GM13977 (cell line): ENCODE measurements around the gene TMEM63A.
"Not testable (repeated sequence)": the region's sequence is repeated elsewhere in the genome, so short reads cannot be mapped to it uniquely, and the experiment has no call there.

ENCODE experiments used
- DNase-seq: peaks from one replicate; pipeline ENCODE4 v3.0.0; 2012; ENCODE audit warnings: low spot score
- in situ Hi-C: fragments of 300-500 bp; cut with MboI; formaldehyde crosslinking; loops from one replicate; pipeline ENCODE4 v1.12.0; 2022; ENCODE audit warnings: low sequenced_read_pairs, low pct_unique_long_range_greater_than_20kb, mixed read lengths, inconsistent platforms; ENCODE audit not compliant: unreplicated experiment
- TF ChIP-seq, protein P1 (sequence below): IDR thresholded peaks from 2 replicates; pipeline ENCODE4 v1.5.1; 2012; ENCODE audit warnings: mild to moderate bottlenecking, control low read depth; ENCODE audit not compliant: insufficient read depth; ENCODE audit errors: extremely low read depth, missing control alignments

Gene TMEM63A

DNA sequence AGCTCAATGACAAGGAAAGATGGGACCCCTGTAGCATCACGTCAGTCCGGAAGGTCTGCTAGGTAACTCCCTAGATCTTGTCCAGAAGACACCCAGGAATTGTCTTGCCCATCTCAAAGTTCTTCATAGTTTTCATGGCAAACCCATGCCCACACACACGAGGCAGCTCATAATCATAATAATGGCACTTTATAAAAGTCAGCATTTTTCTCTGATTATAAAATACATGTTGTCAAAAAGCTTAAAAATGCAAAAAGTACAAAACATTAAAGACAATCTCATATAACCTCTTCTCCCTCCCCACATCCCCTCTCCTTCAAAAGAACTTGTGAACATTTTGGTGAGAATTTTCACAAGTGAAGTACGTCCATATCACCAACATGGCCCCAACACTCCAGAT lies 41.5 kb downstream of the TMEM63A start:
- no peak for DNase-seq
- in situ Hi-C loops: no loop called here
- TF ChIP-seq, protein P1, sequence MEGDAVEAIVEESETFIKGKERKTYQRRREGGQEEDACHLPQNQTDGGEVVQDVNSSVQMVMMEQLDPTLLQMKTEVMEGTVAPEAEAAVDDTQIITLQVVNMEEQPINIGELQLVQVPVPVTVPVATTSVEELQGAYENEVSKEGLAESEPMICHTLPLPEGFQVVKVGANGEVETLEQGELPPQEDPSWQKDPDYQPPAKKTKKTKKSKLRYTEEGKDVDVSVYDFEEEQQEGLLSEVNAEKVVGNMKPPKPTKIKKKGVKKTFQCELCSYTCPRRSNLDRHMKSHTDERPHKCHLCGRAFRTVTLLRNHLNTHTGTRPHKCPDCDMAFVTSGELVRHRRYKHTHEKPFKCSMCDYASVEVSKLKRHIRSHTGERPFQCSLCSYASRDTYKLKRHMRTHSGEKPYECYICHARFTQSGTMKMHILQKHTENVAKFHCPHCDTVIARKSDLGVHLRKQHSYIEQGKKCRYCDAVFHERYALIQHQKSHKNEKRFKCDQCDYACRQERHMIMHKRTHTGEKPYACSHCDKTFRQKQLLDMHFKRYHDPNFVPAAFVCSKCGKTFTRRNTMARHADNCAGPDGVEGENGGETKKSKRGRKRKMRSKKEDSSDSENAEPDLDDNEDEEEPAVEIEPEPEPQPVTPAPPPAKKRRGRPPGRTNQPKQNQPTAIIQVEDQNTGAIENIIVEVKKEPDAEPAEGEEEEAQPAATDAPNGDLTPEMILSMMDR: no peak

DNA sequence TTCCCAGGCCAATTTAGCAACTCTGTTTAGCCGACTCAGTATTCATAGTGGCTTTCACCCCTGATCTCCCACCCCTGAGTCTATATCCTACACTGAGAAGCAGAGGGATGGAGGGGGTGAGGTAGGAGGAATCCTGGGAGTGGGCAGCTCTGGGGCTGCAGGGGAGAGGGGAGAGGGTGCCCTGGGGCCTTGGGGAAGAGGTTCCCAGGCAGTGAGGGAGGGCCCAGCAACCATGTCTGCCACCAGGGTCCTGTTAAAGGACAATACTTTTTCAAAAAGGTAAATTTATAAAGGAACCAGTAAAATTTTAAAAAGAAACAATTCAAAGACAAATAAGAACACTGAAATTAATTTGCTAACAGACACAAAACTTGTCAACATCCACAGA lies 42.0 kb downstream of the TMEM63A start:
- TF ChIP-seq, protein P1: no peak
- DNase-seq: no peak
- in situ Hi-C loops: no loop called here

DNA sequence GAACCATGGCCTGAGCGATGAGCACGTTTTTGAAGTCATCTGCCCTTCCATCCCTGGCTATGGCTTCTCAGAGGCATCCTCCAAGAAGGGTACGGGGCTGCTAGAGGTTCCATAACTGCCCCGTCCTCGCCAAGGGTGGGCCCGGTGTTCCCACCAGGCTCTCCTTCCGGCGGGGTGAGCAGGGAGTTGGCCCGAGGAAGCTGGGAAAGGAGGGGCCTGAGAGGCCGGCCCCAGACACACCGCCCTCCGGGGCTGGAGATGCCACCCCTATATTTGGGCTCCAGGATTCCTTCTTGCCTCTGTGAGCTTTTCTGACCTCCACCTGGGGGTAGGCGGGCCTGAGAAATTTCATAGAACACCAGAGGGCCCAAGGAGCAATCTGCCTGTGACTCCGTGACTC lies 43.4 kb downstream of the TMEM63A start:
- in situ Hi-C loops: no loop called here
- TF ChIP-seq, protein P1: no peak
- no peak for DNase-seq

DNA sequence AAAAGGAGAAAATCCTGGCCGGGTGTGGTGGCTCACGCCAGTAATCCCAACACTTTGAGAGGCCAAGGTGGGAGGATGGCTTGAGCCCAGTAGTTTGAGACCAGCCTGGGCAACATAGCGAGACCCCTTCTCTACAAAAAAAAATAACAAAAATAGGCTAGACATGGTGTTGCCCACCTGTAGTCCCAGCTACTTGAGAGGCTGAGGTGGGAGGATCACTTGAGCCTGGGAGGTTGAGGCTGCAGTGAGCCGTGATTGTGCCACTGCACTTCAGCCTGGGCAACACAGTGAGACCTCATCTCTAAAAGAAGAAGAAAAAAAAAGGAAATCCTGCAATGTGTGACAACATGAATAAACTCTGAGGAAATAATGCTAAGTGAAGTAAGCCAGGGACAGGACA lies 45.9 kb downstream of the TMEM63A start:
- in situ Hi-C loops, DNase-seq: not testable (repeated sequence)

DNA sequence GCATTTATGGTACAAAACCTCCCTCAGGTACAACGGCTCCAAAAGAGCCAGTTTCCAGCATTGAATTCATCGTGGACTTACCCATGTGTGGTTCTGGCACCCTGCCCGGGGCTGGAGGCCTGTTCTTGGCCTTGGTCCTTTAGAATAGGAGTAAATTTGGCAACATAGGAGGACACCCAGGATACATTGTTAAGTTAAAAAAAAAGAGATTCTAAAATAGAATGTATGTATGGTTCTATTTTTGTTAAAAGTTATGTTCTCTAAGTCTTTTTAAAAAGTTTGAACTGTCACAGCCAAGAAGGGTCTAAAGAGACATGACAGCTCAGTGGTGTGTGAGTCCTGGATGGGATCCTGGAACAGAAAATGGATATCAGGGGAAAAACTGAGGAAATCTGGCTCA lies 46.3 kb downstream of the TMEM63A start:
- no peak for DNase-seq
- in situ Hi-C loops: no loop called here
- TF ChIP-seq, protein P1: no peak

DNA sequence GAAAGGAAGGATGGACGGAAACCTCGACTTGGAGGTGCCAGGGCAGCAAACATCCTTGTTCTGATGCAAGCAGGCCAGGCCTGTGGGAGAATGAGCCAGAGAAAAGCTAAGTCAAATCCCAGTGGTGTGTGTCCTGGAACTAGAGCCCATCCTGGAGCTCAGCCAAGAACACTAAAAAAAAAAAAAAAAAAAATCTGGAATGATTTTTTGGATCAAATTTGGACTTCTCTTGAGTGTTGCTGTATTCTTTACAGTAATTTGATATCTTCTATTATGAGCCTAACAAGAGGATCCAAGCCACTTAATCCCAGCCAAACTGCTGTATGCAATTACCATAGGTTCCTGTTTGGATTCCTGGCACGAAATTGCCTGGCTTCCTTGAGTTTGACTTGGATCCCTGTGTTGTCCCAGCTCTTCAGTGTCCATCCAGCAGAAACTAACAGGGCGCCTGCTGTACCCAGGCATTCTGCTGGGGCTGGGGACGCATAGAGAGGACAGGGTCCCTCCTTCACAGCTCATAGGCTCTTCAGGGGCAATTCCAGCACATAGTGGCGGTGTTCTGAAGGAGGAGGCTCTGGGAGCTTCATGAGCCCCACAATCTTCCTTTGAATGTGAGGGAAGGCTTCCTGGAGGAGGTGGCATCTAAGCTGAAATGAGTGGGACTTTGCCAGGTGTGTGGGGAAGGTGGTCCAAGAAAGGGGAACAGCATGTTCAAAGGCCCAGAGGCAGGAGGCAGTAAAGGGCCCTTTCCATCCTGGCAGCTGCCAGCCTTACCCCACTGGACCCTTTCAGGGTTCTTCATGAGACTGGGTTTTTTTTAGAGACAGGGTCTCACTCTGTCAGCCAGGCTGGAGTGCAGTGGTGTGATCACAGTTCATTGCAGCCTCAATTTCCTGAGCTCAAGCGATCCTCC lies 47.5 kb downstream of the TMEM63A start:
- in situ Hi-C loops: no loop called here
- TF ChIP-seq, protein P1: no peak
- DNase-seq: no peak

DNA sequence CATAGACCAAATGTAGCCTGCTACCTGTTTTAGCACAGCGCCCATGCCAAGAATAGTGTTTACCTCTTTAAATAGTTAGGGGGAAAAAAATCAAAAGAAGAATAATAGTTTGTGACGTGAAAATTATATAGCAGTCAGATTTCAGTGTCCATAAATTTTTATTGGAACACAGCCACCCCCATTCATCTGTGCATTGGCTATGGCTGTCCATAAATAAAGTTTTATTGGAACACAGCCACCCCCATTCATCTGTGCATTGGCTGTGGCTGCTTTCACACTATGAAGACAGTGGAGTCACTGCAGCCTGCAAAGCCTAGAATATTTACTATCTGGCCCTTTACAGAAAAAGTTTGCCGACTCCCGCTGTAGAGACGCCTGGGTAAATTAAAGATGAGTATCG lies 51.3 kb downstream of the TMEM63A start:
- TF ChIP-seq, protein P1: no peak
- DNase-seq: no peak
- in situ Hi-C loops: no loop called here
